PC-3 (cell line): Measurements from ENCODE around the gene TEPSIN.

ENCODE experiments used
- EZH2 ChIP-seq: fragments of 300-600 bp; sonication (generic); IDR thresholded peaks from one replicate; pipeline ENCODE4 v1.6.1; 2017; ENCODE audit warnings: antibody characterized with exemption, mild to moderate bottlenecking, low read length; ENCODE audit not compliant: unreplicated experiment
- TF ChIP-seq, protein P1 (sequence below): fragments of 300-600 bp; sonication (generic); conservative IDR thresholded peaks from 2 replicates; pipeline ENCODE4 v1.5.1; 2017; ENCODE audit warnings: antibody characterized with exemption, low read depth, mild to moderate bottlenecking, low read length

DNA sequence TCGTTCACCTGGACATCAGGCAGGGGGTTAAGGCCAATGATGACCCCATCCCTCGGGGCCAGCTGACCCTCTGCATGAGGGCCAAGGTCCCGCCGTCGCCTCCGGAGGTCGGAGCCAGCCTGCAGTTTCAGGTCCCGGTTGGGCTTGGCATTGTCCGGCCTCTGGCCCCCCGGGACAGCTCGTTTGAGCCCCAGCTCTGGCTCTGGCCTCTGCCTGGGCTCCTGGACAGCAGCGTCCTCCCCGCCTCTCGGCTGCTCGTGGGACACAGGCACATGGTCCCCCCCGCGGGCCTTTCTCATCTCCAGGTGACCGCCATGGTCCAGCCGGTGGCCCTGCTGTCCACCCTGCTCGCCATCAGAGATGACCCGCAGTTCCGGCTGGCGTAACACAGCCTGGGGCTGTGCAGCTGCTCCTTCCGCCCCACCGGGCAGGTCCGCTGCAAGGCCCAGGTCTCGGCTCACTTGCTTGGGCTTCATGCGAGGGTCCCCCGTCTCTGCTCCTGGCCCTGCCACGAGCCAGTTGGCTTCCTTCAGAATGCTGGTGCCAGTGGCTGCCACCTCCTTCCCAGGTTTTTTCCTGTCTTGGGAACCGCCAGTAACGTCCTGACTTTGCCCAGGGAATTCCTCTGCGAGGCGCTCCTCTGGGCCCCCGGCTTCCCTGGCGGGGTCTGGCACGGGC lies 6.9 kb upstream of the TEPSIN start:
- no peak for TF ChIP-seq EZH2
- TF ChIP-seq, protein P1, sequence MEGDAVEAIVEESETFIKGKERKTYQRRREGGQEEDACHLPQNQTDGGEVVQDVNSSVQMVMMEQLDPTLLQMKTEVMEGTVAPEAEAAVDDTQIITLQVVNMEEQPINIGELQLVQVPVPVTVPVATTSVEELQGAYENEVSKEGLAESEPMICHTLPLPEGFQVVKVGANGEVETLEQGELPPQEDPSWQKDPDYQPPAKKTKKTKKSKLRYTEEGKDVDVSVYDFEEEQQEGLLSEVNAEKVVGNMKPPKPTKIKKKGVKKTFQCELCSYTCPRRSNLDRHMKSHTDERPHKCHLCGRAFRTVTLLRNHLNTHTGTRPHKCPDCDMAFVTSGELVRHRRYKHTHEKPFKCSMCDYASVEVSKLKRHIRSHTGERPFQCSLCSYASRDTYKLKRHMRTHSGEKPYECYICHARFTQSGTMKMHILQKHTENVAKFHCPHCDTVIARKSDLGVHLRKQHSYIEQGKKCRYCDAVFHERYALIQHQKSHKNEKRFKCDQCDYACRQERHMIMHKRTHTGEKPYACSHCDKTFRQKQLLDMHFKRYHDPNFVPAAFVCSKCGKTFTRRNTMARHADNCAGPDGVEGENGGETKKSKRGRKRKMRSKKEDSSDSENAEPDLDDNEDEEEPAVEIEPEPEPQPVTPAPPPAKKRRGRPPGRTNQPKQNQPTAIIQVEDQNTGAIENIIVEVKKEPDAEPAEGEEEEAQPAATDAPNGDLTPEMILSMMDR: no peak
